Ovary (tissue), 1 donor: Measurements from ENCODE around the gene MAP3K21.

Experiments used
- EP300 ChIP-seq: sonication (generic); formaldehyde crosslinking; IDR thresholded peaks from one replicate; pipeline ENCODE4 v1.6.1; 2017; ENCODE audit warnings: antibody characterized with exemption
- POLR2A ChIP-seq: fragments of 450-650 bp; IDR thresholded peaks from one replicate; pipeline ENCODE4 v1.6.1; 2017; ENCODE audit warnings: antibody characterized with exemption, mild to moderate bottlenecking, moderate library complexity

GRCh38 chr1:233304489-233305102, 22.9 kb upstream of the MAP3K21 start:
- no peak for TF ChIP-seq EP300
- no peak for TF ChIP-seq POLR2A
